ENCODE data around the gene TMEM170A. TPM values are rescaled to one million over a fixed set of nuclear protein-coding genes. Genes with fewer than 3 reads are reported as not detected.

Gene TMEM170A, protein sequence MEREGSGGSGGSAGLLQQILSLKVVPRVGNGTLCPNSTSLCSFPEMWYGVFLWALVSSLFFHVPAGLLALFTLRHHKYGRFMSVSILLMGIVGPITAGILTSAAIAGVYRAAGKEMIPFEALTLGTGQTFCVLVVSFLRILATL
- total RNA-seq = 32.8 TPM

DNA sequence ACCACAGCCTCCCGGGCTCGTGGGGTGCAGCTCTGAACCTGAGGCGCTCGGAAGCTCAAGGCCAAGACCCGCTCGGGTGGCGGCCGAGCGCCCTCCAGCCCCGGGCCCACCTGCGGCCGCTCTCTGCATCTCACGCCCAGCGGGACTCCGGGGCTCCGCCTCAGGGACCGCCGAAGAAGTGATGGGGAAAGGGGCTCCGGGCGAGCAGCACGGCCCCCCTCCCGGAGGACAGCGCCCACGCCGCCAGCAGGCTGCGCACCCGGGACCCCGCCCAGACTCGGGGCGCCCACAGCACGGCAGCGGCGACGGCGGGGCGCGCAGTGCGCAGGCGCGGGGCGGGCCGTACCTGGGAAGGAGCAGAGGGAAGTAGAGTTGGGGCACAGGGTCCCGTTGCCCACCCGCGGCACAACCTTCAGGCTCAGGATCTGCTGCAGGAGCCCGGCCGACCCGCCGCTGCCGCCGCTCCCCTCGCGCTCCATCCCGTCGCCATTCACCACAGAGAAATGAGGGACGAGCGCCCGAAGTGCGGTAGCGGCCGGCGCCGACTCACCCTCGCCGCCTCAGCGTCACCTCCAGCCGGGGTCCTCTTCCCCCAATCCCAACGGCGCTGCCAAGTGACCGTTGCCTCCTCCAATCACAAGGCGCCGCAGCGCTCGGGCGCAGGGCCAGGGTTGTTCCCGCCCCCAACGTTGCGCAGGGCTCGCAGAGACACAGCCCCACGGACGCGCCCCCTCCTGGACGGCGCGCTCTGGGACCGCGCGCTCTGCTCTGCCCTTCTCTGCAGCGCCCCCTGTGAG lies at the start of gene TMEM170A:
TSS of gene TMEM170A (minus strand) at position 568 of the 797 bp plus-strand sequence. CDS start at position 479, 89 bp downstream.

DNA sequence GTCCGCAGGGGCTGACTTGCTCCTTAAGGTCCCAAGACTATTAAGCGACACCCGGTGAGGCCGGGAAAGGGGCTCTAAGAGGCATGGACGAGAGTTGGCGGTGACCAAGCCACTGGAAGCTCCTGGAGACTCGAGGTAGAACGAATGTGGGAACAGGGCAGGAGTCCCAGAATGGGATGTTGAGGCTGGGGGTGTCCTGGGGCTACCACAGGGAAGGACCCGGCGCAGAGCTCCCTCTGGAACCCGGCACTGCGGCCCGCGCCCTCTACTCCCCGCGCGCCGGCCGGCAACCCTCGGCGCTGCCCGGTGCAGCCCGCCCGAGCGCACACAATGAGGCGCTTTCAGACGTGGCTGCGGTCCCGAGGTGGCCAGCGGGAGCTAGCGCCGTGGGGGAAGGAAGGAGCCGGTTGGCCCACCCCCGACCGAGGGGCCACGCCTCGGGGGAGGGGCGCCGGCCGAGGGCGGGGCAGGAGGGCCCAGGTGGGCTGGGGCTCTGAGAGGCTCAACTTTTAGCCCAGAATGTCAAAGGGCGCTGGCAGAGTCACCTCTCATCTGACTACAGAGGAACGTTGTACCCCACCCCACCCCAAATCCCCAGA lies 30.7 kb upstream of the TMEM170A start, which contains the start of gene CHST6:
TSS of gene CHST6 (minus strand) at position 366 of the 599 bp plus-strand sequence. CDS start 15,613 bp downstream, outside the sequence.

DNA sequence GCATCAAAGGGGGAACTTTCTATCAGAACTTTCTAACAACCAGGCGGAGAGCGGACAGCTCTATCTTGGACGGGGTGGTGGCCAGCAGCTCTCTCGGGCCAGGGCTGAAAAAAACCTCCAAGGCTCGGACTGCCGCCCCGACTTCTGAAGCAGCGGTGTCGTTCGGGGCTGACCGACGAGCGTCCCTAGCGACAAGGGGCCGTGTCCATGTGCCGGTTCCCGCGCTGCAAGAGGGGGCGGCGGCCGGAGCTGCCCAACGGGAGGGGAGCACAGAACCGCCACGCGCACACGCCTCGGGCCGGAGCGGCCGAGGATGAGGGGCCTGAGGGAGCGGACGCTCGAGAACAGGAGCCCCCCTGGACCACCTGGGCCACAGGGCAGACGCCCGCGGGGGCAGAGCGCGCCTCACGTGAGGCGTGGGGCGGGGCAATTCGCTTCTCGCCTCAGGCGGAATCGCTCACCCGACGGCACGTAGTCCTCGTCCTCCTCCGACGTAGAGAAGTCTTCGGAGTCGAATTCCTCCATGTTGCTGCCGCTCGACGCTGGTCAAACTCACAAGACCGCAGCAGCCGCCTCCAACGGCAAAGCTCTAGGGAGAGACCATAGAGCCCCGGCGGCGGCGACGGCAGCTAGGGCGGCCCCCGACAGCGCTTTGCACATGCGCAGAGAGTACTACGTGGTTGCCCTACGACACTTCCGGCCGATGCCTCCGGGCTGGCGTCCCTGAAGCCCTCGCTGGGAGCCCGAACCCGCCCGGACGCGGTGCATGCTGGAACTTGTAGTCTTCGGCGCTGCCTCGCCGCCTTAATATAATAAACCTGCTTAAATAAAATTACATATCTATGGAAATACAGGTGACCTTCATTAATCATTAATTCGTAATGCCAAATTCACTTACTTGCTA lies 31.4 kb downstream of the TMEM170A start, which contains the start of gene CFDP1:
TSS of gene CFDP1 (minus strand) at position 676 of the 904 bp plus-strand sequence. CDS start at position 525, 151 bp downstream.

Small RNAs within 50 kb of the gene (small RNA-seq; reads per million reads assigned to genes)
- not detected for gene RF00598 (ENCODE audit: low replicate concordance)

Other genes with a start within 250 kb of the TMEM170A start
- not detected for gene CTRB1, start 245.7 kb downstream of the TMEM170A start, total RNA-seq
- 77.0 TPM for gene BCAR1, start 213.1 kb downstream of the TMEM170A start, total RNA-seq
- 56.9 TPM for gene CFDP1, start 31.2 kb downstream of the TMEM170A start, total RNA-seq
- 1.1 TPM for gene CHST6, start 30.8 kb upstream of the TMEM170A start, total RNA-seq
- 0.58 TPM for gene CHST5, start 71.4 kb upstream of the TMEM170A start, total RNA-seq
- gene TMEM231, start 91.6 kb upstream of the TMEM170A start, total RNA-seq = 18.6 TPM
- 107 TPM for gene GABARAPL2, start 101.7 kb upstream of the TMEM170A start, total RNA-seq
- 55.4 TPM for gene ADAT1, start 158.6 kb upstream of the TMEM170A start, total RNA-seq
- gene KARS1, start 183.0 kb upstream of the TMEM170A start, total RNA-seq = 85.7 TPM
- 67.8 TPM for gene TERF2IP, start 183.1 kb upstream of the TMEM170A start, total RNA-seq
- not detected for gene CPHXL2, start 212.3 kb upstream of the TMEM170A start, total RNA-seq
- gene DUXB, start 236.8 kb upstream of the TMEM170A start, total RNA-seq = not detected